ENCODE results near the gene CHRM5. TPM values are rescaled to one million over a fixed set of nuclear protein-coding genes. Genes with fewer than 3 reads are reported as not detected.
"Not testable (repeated sequence)": the region's sequence is repeated elsewhere in the genome, so short reads cannot be mapped to it uniquely, and the experiment has no call there.

CHRM5 gene
- polyA plus RNA-seq, 1 donor, result 0.35 TPM

DNA sequence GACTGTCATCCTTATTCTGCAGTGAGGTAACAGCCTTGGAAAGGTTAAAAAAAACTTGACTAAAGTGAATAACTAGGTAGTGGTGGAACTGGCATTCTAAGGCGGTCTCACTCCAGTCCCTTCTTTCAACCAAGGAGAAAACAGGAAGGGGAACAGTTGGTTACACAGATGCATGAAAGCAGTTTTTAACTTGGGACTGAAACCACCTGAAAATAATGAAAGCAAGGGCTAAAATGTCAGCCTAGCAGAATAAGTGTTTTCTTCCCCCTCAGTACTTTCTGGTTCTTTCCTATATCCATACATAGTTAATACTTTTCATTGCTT is 71.5 kb downstream of the CHRM5 start:
- DNase-seq, result no peak

DNA sequence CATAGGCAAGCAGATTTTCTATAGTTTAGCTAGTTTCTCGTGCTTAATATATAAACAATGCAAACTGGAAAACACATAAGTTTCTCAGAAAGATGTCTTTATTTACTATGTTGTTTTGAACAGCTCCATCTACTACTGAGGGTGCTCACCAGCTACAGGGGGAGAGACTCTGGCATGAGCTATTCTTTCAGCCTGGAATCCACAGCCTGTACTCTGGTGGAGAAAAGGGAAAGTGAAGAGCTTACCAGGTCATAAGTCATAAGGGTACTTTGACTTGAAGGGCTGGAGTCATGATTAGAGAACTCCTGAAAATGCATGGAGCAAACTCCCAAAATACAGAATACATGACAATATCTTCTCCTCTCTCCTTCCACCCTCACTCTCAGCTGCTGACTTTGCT is 75.1 kb downstream of the CHRM5 start:
- DNase-seq, result no peak

DNA sequence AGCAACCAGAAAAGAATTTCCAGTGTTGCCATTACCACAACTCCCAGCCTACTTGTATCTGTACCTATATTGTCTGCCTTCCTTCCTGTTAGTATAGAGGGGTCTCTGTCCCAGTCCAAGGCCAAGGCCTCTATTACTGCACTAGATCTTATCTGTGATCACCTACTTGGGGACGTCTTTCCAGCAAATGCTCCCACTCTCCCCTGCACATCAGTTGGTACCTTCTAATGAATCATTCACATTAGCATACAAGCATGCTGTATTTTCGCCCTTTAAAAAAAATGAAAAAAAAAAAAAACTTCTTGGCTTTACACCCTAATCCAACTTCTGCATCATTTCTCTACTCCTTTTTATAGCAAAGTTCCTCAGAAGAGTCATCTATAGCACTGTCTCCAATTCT is 75.5 kb downstream of the CHRM5 start:
- no peak for DNase-seq

DNA sequence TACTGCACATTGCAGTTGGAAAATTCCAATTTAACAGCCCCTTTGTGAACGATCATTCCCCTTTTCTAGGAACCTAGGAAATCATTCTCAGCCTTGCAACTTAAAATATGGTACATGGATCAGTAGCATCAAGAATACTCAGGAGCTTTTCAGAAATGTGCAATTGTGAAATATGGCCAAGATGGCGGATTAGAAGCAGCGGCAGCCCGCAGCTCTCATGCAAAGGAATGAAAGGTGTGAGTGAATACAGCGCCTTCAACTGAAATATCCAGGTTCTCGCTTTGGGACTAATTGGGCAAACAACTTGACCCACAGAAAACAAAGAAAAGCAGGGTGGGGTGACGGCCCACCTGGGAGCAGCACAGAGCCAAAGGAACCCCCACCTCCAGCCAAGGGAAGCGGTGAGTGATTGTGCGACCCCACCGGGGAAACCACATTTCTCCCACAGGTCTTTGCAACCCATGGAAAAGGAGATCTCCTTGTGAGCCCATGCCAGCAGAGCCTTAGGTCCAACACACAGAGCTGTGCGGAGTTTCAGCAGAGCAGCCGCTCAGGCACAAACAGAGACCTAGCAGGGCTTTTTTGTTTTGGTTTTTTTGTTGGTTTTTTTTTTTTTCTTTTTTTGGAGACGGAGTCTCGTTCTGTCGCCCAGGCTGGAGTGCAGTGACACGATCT is 78.3 kb downstream of the CHRM5 start:
- no peak for DNase-seq

DNA sequence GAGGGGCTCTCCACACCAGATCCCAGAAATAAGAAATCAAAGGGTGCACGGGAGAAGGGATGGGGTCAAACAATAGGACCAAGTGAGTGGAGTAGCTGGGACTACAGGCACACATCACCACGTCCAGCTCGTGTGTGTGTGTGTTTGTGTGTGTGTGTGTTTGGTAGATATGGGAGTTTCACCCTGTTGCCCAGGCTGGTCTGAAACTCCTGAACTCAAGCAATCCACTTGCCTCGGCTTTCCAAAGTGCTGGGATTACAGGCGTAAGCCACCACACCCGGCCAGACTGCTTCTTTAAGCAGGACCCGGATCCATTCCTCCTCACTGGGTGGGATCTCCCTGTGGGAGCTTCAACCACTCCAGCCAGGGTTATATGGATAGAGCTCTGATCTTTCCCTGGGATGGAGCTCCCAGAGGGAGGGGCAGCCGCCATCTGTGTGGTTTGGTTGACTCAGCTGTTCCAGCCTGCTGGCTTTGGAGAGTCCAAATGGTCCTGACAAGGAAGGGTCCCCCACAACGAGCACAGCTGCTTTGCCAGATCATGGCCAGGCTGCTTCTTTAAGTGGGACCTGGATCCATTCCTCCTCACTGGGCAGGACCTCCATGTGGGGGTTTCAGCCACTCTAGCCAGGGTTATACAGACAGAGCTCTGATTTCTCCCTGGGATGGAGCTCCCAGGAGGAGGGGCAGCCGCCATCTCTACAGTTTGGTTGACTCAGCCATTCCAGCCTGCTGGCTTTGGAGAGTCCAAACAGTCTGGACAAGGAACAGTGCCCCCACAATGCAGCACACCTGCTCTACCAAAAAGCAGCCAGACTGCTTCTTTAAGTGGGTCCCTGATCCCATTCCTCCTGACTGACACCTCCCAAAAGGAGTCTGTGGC is 79.8 kb downstream of the CHRM5 start:
- no peak for DNase-seq

DNA sequence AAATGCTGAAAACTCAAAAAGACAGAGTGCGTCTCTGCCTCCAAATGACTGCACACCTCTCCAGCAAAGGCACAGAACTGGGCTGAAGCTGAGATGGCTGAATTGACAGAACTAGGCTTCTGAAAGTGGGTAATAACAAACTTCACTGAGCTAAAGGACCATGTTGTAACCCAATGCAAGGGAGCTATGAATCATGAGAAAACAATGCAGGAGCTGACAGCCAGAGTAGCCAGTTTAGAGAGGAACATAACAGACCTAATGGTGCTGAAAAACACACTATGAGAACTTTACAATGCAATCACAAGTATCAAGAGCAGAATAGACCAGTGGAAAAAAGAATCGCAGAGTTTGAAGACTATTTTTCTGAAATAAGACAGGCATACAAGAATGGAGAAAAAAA is 80.8 kb downstream of the CHRM5 start:
- no peak for DNase-seq

DNA sequence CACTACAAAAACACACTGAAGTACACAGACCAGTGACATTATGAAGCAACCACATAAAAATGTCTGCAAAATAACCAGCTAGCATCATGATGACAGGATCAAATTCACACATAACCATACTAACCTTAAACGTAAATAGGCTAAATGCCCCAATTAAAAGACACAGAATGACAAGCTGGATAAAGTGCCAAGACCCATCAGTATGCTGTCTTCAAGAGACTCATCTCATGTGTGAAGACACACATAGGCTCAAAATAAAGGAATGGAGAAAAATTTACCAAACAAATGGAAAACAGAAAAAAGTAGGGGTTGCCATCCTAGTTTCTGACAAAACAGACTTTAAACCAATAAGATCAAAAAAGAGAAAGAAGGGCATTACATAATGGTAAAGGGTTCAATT is 82.1 kb downstream of the CHRM5 start:
- not testable (repeated sequence) for DNase-seq

DNA sequence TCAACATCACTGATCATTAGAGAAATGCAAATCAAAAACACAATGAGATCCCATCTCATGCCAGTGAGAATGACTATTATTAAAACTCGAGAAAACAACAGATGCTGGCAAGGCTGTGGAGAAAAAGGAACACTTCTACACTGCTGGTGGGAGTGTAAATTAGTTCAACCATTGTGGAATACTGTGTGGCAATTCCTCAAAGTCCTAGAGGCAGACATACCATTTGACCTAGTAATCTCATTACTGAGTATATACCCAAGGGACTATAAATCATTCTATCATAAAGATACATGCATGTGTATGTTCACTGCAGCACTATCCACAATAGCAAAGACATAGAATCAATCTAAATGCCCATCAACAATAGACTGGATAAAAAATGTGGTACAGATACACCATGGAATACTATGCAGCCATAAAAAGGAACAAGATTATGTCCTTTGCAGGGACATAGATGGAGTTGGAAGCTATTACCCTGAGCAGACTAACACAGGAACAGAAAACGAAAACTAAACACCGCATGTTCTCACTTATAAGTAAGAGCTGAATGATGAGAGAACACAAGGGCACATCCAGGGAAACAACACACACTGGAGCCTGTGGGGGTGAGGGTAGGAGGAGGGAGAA is 85.9 kb downstream of the CHRM5 start:
- no peak for DNase-seq

DNA sequence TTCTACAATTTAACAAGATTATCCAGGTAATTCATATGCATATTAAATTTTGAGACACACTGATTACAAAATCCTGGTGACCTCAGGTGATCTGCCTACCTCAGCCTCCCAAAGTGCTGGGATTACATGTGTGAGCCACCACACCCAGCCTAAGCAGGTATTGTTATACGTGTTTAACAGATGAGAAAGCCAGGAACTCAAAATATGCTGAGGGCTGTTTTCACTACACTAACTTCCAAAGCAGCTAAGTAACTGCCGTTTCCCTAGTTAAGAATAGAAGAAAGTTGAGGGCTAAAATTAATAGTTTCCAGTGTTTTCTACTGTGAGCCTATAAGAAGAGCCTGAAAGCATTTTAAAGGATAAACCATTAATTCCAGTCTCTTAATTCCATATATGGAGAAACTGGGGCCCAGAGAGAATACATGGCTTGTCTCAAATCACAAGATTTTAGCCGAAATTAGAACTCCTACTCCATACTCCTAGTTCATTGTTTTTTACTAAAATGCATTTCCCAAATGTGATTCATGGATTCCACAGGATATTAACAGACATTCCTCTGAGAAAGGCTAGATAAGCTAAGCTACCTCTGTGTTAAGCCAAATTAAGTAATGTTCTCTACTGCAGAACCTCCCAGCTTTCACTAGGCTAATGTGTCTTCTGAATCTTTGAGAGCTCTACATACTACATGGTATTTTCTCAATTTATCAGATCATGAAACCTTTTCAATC is 87.7 kb downstream of the CHRM5 start:
- DNase-seq, result no peak

DNA sequence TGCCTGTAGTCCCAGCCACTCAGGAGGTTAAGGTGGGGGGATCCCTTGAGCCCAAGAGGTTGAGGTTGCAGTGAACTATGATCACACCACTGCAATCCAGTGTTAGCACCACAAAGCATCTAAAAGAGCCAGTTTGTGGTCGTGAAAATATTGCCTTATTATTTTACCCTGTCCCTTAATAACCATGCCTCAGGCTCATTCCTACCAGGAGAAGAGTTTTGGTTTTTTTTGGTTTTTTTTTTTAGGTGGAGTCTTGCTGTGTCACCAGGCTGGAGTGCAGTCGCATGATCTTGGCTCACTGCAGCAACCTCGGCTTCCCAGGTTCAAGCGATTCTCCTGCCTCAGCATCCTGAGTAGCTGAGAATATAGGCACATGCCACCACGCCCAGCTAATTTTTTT is 88.6 kb downstream of the CHRM5 start:
- DNase-seq, result no peak

DNA sequence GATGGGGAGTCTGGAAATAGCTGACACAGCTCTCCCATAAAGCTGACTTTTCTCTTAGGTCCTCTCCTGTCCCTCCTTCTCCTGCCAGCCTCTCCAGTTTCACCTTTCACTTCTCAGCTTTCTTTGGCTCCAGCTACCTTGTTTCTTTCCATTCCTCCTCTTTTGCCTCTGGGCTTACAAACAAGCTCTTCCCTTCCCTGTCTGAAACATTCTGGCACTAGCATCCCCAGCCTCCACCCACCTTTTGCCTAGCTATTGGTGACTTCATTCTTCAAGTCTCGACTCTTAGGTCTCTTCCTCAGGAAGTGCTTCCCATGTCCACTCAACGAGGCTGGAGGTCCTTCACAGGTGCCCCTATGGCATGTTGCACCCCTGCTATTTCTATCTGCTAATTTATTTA is 91.2 kb downstream of the CHRM5 start:
- DNase-seq, result no peak

DNA sequence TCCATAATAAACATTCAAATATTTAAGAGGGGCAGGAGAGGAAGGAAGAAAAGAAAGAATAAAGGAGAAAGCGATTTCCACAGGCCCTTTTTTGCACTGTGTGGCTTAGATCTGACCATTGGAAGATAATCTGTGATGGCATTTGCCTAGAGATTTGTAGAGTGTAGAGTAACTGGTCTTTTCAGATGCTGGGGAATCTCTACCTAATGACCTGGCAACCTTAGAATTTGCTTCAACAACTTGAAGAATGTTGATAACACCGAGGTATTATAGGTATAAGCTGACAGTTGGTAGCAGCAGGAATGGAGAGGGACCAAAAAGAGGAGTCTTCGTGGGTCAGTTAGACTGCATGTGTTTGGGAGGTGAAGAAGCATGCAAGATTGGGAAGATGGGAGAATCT is 91.6 kb downstream of the CHRM5 start:
- DNase-seq, result no peak

DNA sequence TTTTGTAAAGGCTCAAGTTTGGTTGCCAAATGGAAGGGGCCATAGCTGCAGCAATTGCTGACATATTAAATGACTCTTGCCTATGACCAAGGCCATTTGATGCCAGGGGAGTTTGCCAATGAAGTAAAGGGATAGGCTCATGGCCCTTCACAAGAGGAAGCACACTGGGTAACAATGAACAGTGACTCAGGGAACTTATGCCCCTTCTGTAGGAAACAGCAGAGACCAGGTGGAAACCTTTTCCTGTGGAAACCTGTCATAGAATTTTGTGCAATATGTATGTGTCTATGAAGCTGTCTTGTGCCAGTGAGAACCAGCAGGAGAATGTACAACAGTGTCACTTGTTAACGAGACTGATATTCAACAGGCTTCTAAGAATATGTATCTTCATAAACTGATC is 96.1 kb downstream of the CHRM5 start:
- no peak for DNase-seq

DNA sequence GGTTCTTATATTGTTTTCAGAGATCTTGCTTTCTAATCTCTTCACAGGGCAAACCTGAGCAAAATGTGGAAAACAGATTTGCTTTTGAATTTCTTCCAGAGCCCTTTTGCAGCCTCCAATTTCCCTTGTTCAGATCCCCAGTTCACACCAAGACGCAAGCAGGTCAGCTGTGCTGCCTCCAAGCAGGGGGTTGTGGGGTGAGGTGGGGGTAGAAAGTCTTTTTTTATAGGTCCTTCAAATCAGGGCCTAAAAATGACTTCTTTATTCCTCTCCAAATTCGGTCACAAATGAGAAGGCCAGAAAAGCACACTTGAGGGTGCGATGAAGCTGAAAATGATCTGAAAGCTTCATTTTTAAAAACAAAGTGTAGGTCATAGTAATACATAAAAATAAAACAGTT is 97.0 kb downstream of the CHRM5 start:
- DNase-seq, result no peak

DNA sequence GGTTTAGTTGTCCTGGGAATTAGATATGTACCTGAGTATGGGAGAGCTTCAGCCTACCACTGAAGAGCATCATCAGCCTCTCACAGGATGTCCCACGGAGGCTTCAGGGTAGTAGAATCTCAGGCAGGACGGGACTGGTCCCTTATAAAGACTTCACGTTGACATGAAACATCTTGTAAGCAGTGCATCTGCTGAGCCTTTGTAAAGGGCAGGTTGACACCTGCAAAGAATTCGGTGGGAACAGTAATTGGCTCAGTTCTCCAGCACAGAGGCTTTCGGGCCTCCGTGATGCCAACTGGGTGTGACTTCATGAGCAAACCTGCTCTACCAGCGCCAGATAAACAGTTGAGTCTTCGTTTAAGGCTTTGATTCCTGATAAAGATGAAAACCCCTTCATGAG is 97.6 kb downstream of the CHRM5 start:
- DNase-seq, result no peak

DNA sequence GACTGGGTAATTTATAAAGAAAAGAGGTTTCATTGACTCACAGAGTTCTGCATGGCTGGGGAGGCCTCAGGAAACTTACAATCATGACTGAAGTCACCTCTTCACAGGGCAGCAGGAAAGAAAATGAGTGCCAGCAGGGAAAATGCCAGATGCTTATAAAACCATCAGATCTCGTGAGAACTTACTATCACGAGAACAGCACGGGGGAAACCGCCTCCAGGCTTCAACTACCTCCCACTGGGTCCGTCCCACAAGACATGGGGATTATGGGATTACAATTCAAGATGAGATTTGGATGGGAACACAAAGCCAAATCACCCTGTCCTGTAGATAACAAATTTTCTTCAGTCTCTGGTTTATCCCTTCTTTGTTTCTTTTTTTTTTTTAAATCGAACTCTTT is 101.7 kb downstream of the CHRM5 start:
- no peak for DNase-seq

DNA sequence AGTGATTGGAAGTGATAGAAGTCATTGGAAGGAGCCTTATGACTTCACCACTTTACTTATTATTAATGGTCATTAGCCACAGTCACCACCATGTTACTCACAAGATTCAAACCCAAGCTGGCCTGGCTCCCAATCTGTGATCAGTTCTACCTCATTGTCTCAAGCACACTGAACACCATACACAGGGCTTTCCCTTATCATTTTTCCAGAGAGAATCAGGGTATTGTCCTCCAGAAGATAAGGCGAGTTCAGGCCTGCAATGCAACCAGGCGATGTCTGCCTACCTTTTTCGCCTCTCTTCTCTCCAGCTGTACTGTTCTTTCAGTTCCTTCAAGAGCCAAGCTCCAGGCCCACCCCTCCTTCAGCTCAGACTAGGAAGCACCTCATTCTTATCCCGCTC is 108.5 kb downstream of the CHRM5 start:
- no peak for DNase-seq

DNA sequence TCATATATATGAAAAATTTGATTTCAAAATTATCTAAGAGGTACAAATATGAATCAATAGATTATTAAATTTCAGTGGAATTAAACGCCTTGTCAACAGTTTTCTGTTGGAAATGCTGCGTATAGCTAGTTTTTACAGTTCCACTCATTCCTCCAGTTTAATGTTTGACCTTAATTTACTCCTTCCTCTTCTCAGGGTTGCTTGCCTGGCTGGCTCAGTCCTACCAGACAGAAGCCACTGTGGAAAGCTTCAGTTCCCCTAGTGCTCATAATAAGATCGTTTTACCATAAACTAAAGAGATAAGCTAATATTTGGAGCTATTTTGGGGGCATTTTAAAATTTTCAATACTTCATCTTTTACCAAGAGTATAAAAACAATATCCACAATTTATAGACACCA is 110.6 kb downstream of the CHRM5 start:
- no peak for DNase-seq

DNA sequence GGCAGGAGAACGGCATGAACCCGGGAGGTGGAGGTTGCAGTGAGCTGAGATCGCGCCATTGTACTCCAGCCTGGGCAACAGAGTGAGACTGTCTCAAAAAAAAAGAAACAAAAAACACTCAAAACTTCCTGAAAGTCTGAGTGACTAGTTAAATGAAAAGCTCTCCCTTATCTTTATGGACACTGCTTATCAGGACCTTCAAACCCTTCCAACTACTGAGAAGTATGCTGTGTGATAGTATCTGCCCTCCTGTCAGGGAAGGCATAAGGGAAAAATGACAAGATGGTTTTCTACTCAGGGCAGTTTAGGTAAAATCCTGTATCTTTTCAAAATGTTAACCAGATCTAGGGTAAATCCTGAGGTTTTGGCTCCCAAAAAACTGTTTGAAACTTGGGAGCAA is 111.6 kb downstream of the CHRM5 start:
- no peak for DNase-seq

DNA sequence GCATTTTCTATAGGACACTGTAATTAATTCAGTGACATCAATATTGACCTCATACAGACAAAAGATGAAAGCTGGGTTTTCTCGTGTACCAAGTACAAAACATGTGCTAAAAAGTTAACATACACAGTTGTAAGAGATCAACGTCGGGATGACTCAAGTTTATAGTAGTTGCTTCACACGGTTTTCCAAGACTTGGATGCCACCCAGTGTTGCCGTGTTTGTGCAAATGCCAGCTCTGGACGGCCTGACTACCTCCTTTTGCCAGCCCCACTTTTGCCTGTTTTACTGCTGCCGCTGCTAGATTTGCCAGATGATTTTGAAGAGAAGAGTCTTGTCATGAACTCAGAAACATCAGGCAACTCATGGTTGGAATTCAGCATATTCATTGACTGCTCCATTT is 115.8 kb downstream of the CHRM5 start:
- no peak for DNase-seq

DNA sequence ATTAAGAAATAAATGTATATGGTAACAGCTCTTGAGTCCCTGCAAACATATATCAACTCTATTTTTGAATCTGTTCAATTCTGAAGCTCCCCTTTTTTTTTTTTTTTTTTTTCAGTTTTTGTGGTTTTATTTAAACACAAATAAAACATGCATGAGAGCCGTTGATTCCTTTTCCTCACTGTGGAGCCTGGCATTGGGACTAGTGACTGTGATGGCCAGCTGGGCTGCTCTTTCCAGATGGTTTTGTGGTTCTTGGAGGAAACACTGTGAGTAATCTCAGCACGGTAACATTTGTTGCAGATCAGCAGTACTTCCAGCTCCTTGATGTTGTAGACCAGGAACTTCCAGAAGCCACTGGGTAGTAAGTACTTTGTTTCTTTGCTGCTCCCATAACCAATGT is 117.4 kb downstream of the CHRM5 start:
- DNase-seq, result no peak

DNA sequence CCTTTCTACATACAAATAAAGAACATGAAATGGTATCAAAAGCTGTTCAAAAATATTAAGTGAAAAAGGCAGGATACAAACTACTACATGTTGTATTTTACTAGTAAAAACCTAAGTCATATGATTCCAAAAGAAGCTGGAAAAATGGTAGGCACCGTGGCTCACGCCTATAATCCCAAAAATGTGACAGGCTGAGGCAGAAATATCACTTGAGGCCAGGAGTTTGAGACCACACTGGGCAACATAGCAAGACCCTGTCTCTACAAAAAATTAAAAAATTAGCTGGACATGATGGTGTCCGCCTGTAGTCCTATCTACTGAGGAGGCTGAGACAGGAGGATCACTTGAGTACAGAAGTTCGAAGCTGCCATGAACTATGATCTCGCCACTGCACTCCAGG is 131.6 kb downstream of the CHRM5 start:
- DNase-seq, result no peak

All from left kidney (tissue), 2 donors.